Measurements from ENCODE around the gene NLGN1. TPM values are rescaled to one million over a fixed set of nuclear protein-coding genes. Genes with fewer than 3 reads are reported as not detected.

Gene NLGN1
- total RNA-seq, 4 donors from 2014 or later: 21.6 to 50.7 (median 30.4) TPM

DNA sequence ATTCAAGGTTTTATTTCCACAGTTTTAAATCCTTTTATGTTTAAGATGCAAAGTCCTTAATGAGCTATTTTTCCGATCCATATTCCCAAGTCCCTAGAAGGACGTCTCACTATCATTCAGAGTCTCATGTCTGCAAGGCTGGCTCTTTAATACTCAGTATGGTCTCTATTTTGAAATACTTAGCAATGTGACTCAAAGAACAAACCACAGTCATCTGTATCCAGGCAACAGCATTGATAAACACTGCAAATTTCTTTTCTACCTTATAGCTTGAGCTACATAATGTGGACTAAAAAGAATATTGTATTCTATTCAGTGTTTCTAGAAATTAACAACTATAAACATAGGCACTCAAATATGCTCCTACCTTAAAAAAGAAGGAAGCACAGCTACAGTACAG lies 873.3 kb downstream of the NLGN1 start:
- no peak for DNase-seq (ENCODE audit: low spot score in 2 of 2)
- no peak for TF ChIP-seq EP300 (IDR thresholded peaks at IDR 0.05)
- TF ChIP-seq, protein P1, sequence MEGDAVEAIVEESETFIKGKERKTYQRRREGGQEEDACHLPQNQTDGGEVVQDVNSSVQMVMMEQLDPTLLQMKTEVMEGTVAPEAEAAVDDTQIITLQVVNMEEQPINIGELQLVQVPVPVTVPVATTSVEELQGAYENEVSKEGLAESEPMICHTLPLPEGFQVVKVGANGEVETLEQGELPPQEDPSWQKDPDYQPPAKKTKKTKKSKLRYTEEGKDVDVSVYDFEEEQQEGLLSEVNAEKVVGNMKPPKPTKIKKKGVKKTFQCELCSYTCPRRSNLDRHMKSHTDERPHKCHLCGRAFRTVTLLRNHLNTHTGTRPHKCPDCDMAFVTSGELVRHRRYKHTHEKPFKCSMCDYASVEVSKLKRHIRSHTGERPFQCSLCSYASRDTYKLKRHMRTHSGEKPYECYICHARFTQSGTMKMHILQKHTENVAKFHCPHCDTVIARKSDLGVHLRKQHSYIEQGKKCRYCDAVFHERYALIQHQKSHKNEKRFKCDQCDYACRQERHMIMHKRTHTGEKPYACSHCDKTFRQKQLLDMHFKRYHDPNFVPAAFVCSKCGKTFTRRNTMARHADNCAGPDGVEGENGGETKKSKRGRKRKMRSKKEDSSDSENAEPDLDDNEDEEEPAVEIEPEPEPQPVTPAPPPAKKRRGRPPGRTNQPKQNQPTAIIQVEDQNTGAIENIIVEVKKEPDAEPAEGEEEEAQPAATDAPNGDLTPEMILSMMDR (IDR thresholded peaks at IDR 0.05): no peak
- Histone ChIP-seq H3K27me3 (no peaks in the 10 kb centered on the region), H3K4me3 (no peak overlapping the region), H3K27ac (no peak overlapping the region), H3K4me1 (no peaks in the 10 kb centered on the region), H3K36me3 (no peaks in the 10 kb centered on the region), H3K9me3 (no peaks in the 10 kb centered on the region)
- WGBS, 2 donors: 81 to 87% methylated on average over 2 of the region's 2 CpGs

DNA sequence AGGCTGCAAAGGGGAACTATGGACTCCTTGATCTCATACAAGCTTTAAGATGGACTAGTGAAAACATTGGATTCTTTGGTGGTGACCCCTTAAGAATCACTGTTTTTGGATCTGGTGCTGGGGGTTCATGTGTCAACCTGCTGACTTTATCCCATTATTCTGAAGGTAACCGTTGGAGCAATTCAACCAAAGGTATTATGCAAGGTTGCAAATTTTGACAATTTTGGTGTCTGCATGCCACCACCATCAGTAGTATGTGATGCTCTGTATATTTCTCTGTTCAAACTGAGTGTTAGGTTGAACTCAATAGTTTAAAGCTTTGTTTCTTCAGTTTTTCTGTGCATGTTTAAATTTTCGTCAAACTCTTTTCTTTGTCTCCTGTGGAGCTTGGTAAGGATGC lies 877.8 kb downstream of the NLGN1 start:
- WGBS, 2 donors: 83 to 92% methylated on average over 2 of the region's 2 CpGs
- H3K27ac ChIP-seq: no peak overlapping the region
- no peaks in the 10 kb centered on the region for H3K27me3 ChIP-seq
- no peak for DNase-seq (ENCODE audit: low spot score in 2 of 2)
- no peaks in the 10 kb centered on the region for H3K4me1 ChIP-seq
- TF ChIP-seq, protein P1 (IDR thresholded peaks at IDR 0.05): no peak
- TF ChIP-seq EP300 (IDR thresholded peaks at IDR 0.05): no peak
- TF ChIP-seq POLR2A (IDR thresholded peaks at IDR 0.05): no peak
- H3K9me3 ChIP-seq: no peaks in the 10 kb centered on the region
- no peak overlapping the region for H3K4me3 ChIP-seq
- no peaks in the 10 kb centered on the region for H3K36me3 ChIP-seq

DNA sequence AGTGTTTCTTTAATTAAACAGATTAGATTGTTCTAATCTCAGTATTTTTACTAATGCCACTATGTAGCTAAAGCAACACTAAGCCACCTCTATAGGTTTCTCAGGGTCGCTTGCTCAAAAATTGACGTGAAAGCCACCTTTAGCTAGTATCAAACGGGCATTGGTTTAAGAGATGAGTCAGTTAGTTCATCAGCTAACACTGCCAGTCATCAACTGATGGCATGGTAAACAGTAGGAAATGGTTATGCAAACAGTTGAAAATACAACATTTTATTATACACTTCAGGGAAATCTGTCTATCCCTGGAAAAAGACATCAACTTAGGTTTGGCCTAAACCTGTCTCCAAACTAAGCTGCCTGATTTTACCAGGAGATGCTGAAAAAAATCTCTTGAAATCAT lies 879.3 kb downstream of the NLGN1 start:
- WGBS, 2 donors: 94% methylated on average over 3 of the region's 3 CpGs

DNA sequence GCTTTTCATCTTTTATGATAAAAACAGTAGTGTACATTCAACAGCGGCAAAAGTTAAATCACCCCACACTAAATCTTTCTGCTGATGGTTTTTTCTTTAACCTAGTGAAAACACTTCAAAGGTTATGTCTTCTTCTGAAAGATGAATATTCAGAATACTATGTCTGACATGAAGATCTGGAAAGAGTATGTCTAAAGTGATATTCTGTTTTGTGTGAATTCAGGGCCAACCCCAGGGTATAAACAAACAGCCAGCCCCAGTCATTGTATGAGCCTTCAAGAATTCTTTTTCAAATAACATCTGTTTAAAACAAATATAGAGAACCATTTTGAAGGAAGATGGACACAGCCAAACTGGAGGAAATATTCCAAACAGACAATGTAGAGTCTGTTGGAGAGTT lies 880.5 kb downstream of the NLGN1 start:
- no peaks in the 10 kb centered on the region for H3K9me3 ChIP-seq
- no peak overlapping the region for H3K4me3 ChIP-seq
- no peak for TF ChIP-seq POLR2A (IDR thresholded peaks at IDR 0.05)
- TF ChIP-seq, protein P1 (IDR thresholded peaks at IDR 0.05): no peak
- no peak for TF ChIP-seq EP300 (IDR thresholded peaks at IDR 0.05)
- H3K27ac ChIP-seq: no peak overlapping the region
- H3K27me3 ChIP-seq: no peaks in the 10 kb centered on the region
- DNase-seq (ENCODE audit: low spot score in 2 of 2): no peak
- H3K4me1 ChIP-seq: no peaks in the 10 kb centered on the region
- no peaks in the 10 kb centered on the region for H3K36me3 ChIP-seq
- 3 to 5% methylated on average over 1 of the region's 1 CpG for WGBS, 2 donors

More for the DNA sequence above, 879.3 kb downstream of the NLGN1 start:
- Histone ChIP-seq H3K4me1 (no peaks in the 10 kb centered on the region), H3K27me3 (no peaks in the 10 kb centered on the region), H3K4me3 (no peak overlapping the region), H3K36me3 (no peaks in the 10 kb centered on the region), H3K27ac (no peak overlapping the region), H3K9me3 (no peaks in the 10 kb centered on the region)
- TF ChIP-seq POLR2A (IDR thresholded peaks at IDR 0.05) (no peak), EP300 (IDR thresholded peaks at IDR 0.05) (no peak)
- TF ChIP-seq, protein P1 (IDR thresholded peaks at IDR 0.05): no peak
- DNase-seq (ENCODE audit: low spot score in 2 of 2): no peak

DNA sequence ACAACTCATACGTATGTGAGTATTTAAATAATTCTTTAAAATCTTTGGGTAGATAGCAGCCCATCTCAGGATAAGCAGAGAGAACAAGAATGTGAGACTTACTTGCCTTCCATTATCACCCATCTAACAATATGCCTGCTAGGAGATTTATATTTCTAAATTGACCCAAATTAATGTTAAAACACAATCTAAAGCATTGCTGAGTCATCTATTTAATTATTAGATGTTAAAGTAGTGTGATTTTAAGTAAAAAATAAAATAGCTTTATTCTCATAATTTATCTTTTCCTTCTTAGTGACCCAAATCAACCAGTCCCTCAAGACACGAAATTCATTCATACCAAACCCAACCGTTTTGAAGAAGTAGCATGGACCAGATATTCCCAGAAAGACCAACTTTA lies 882.6 kb downstream of the NLGN1 start:
- WGBS, 2 donors: 94 to 99% methylated on average over 3 of the region's 3 CpGs
- H3K9me3 ChIP-seq: no peaks in the 10 kb centered on the region
- DNase-seq (ENCODE audit: low spot score in 2 of 2): no peak
- H3K27ac ChIP-seq: no peak overlapping the region
- no peak overlapping the region for H3K4me3 ChIP-seq
- no peaks in the 10 kb centered on the region for H3K4me1 ChIP-seq
- H3K27me3 ChIP-seq: no peaks in the 10 kb centered on the region
- TF ChIP-seq POLR2A (IDR thresholded peaks at IDR 0.05) (no peak), EP300 (IDR thresholded peaks at IDR 0.05) (no peak)
- TF ChIP-seq, protein P1 (IDR thresholded peaks at IDR 0.05): no peak
- H3K36me3 ChIP-seq: no peaks in the 10 kb centered on the region
